OCI-LY7 (cell line): Measurements from ENCODE around the gene AVPR2. TPM values are rescaled to one million over a fixed set of nuclear protein-coding genes. Genes with fewer than 3 reads are reported as not detected.

Experiments used
- BruUV-seq: library from RNA; stranded (reverse); fragments of 400-500 nt; replicated peaks from 2 replicates; lab custom pipeline; 2021; lab: Mats Ljungman, UMichigan
- CTCF ChIA-PET: fragments of 300-600 bp; sonication (Branson Sonifier 250); formaldehyde crosslinking; loops from one replicate; lab custom pipeline; 2022; ENCODE audit warnings: antibody characterized with exemption; ENCODE audit not compliant: unreplicated experiment; lab: Charles Lee
- POLR2A ChIA-PET: fragments of 300-600 bp; sonication (Branson Sonifier 250); formaldehyde crosslinking; loops from one replicate; lab custom pipeline; 2022; ENCODE audit warnings: antibody characterized with exemption; lab: Charles Lee
- DNase-seq: peaks from one replicate; pipeline ENCODE4 v3.0.0-alpha.2; 2015; ENCODE audit warnings: low spot score
- H2AFZ ChIP-seq: fragments of 200-600 bp; sonication (generic), shearing (Covaris generic); 2 replicates; pipeline ENCODE4 v1.6.1; 2014; ENCODE audit warnings: mild to moderate bottlenecking, antibody characterized with exemption, low read length, moderate library complexity
- H3K27ac ChIP-seq: fragments of 200-600 bp; sonication (generic); 2 replicates; pipeline ENCODE4 v1.5.1; 2014; ENCODE audit warnings: mixed run types, low read depth, mild to moderate bottlenecking, moderate library complexity, low read length, inconsistent platforms; ENCODE audit not compliant: poor library complexity, severe bottlenecking
- H3K36me3 ChIP-seq: fragments of 200-600 bp; sonication (generic); 2 replicates; pipeline ENCODE4 v1.6.1; 2014; ENCODE audit warnings: mild to moderate bottlenecking, antibody characterized with exemption, low read length, moderate library complexity, mixed read lengths; ENCODE audit not compliant: insufficient read depth
- H3K4me1 ChIP-seq: fragments of 200-600 bp; sonication (generic); 2 replicates; pipeline ENCODE4 v1.5.1; 2014; ENCODE audit warnings: mild to moderate bottlenecking, low read length; ENCODE audit not compliant: insufficient read depth, poor library complexity, severe bottlenecking
- H3K4me2 ChIP-seq: fragments of 200-600 bp; sonication (generic); 2 replicates; pipeline ENCODE4 v1.6.1; 2014; ENCODE audit warnings: mild to moderate bottlenecking, low read length
- H3K4me3 ChIP-seq: fragments of 200-600 bp; sonication (generic); 2 replicates; pipeline ENCODE4 v1.5.1; 2014; ENCODE audit warnings: mild to moderate bottlenecking, low read depth, low read length; ENCODE audit not compliant: poor library complexity, severe bottlenecking
- H3K79me2 ChIP-seq: fragments of 200-600 bp; sonication (generic); 2 replicates; pipeline ENCODE4 v1.6.1; 2016; ENCODE audit warnings: low read depth, mild to moderate bottlenecking, low read length, moderate library complexity, mixed read lengths; ENCODE audit not compliant: insufficient read depth
- H3K9me2 ChIP-seq: fragments of 200-600 bp; sonication (generic); 2 replicates; pipeline ENCODE4 v1.6.1; 2016; ENCODE audit warnings: mild to moderate bottlenecking, low read length, mixed read lengths; ENCODE audit not compliant: insufficient read depth
- H3K9me3 ChIP-seq: fragments of 200-600 bp; sonication (generic); 2 replicates; pipeline ENCODE4 v1.6.1; 2014; ENCODE audit warnings: mild to moderate bottlenecking, mixed run types, low read length, mixed read lengths
- H4K20me1 ChIP-seq: fragments of 200-600 bp; sonication (generic); 2 replicates; pipeline ENCODE4 v1.6.1; 2014; ENCODE audit warnings: mild to moderate bottlenecking, antibody characterized with exemption, low read length, moderate library complexity, mixed read lengths; ENCODE audit not compliant: insufficient read depth
- CTCF ChIP-seq: fragments of 200-600 bp; sonication (generic); conservative IDR thresholded peaks from 2 replicates; pipeline ENCODE4 v1.5.1; 2014; ENCODE audit warnings: mild to moderate bottlenecking, antibody characterized with exemption, low read length, moderate library complexity, mixed read lengths
- EZH2phosphoT487 ChIP-seq: fragments of 200-600 bp; sonication (generic); IDR thresholded peaks from 2 replicates; pipeline ENCODE4 v1.6.1; 2018; ENCODE audit warnings: low read depth, borderline replicate concordance, mild to moderate bottlenecking, mixed run types, antibody characterized with exemption, low read length, moderate library complexity, mixed read lengths
- intact Hi-C: fragments of 100-400 bp; cut with micrococcal nuclease; formaldehyde crosslinking; loops from one replicate; pipeline ENCODE4 v1.10.0; 2022; ENCODE audit not compliant: unreplicated experiment
- total RNA-seq, 2 experiments: library from RNA; depleted of rRNA in 1 of 2; stranded (reverse); fragments of >200 nt in 1 of 2; shearing (Covaris generic) in 1 of 2; gene quantifications; 2 replicates each; pipeline ENCODE4 v1.2.3, GENCODE V29; 2014 to 2022

The AVPR2 gene
- total RNA-seq, 2 experiments from 2014 or later = 0.09 TPM; not detected in 1

DNA sequence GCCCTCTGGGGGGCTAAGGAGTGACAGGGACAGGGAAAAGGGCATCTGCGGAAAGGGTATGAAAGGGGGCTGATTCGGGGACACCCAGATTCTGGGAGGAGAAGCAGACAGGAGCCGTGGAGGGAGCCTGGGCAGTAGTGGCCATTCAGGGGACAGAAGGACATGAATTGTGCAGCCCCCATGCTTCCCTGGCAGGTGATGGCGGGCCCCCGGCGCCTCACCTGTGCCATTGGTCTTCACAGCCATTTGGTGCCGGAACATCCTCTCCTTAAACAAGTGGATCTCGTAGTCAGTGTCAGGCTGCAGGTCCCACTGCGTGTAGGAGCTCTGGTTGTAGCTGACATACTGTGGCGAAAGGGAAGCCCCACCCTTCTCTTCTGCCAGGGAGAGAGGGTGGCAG is 40.4 kb upstream of the AVPR2 start:
- no TSS peak for BruUV-seq
- Histone ChIP-seq H3K4me1 (no peaks in the 10 kb centered on the region), H4K20me1 (no peaks in the 10 kb centered on the region), H3K4me2 (no peak overlapping the region), H3K4me3 (no peak overlapping the region), H3K9me3 (no peaks in the 10 kb centered on the region), H3K79me2 (no peaks in the 10 kb centered on the region), H3K9me2 (no peaks in the 10 kb centered on the region), H2AFZ (no peak overlapping the region), H3K27ac (no peak overlapping the region), H3K36me3 (no peaks in the 10 kb centered on the region)
- DNase-seq = no peak
- intact Hi-C loops = no loop called here
- TF ChIP-seq EZH2phosphoT487 (no peak), CTCF (no peak)
- ChIA-PET POLR2A (no interaction called here), CTCF (no interaction called here)

DNA sequence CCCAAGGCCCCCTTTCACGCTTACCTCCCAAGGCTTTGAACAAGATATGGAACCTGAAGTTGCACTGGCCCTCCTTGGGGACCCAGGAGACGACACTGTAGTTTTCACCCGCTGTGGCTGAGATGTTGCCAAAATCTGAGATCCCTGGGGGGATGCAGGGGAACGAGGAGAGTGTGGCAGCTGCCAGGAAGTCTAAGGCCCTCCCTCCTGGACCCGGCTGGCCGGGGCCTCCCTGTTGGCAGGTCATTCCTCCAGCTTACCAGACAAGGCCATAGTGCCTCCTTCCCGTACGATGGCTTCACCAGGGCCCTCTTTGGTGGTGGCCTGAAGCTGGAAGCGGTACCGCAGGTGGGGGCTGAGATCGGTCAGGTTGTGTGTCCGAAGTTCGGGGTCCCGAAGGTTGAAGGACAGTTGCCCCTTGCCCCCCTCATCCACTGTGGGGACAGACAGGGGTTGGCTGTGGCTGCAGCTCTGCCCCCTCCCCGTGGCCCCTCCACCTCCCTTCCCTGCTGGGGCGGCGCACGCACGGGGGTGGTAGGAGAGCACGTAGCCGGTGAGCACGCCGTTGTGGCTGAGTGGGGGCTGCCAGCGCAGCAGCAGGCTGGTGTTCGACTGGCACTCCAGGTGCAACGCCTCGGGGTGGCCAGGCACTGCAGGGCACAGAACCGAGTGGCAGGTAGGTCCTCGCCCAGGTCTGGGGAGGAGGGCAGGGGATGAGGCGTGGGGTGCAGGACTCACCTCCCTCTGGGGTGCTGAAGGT is 39.7 kb upstream of the AVPR2 start:
- Histone ChIP-seq H3K4me1 (no peaks in the 10 kb centered on the region), H3K4me2 (no peak overlapping the region), H2AFZ (no peak overlapping the region), H3K79me2 (no peaks in the 10 kb centered on the region), H3K9me2 (no peaks in the 10 kb centered on the region), H3K4me3 (no peak overlapping the region), H3K36me3 (no peaks in the 10 kb centered on the region), H3K9me3 (no peaks in the 10 kb centered on the region), H3K27ac (no peak overlapping the region), H4K20me1 (no peaks in the 10 kb centered on the region)
- TF ChIP-seq EZH2phosphoT487 = no peak
- no peak for TF ChIP-seq CTCF
- POLR2A ChIA-PET = no interaction called here
- CTCF ChIA-PET = no interaction called here
- DNase-seq = no peak
- BruUV-seq = no TSS peak
- intact Hi-C loops = no loop called here

- no peaks in the 10 kb centered on the region for H3K79me2 ChIP-seq
- ChIA-PET POLR2A (no interaction called here), CTCF (no interaction called here)
Measured at GRCh38 chrX:153865321-153865580, 39.2 kb upstream of the AVPR2 start.

More at GRCh38 chrX:153865321-153865580, 39.2 kb upstream of the AVPR2 start:
- Histone ChIP-seq H3K9me3 (no peaks in the 10 kb centered on the region), H3K27ac (no peak overlapping the region), H3K4me3 (no peak overlapping the region), H4K20me1 (no peaks in the 10 kb centered on the region), H2AFZ (no peak overlapping the region), H3K9me2 (no peaks in the 10 kb centered on the region), H3K4me1 (no peaks in the 10 kb centered on the region), H3K36me3 (no peaks in the 10 kb centered on the region), H3K4me2 (no peak overlapping the region)
- no peak for DNase-seq
- no TSS peak for BruUV-seq
- intact Hi-C loops = no loop called here
- no peak for TF ChIP-seq CTCF
